Neural progenitor cell (in vitro differentiated cells): ENCODE data around the gene SH3GL3. TPM values are rescaled to one million over a fixed set of nuclear protein-coding genes. Genes with fewer than 3 reads are reported as not detected.

Experiments
- DNase-seq: peaks from one replicate; pipeline ENCODE4 v3.0.0-alpha.2; 2016; ENCODE audit warnings: low spot score
- H2AFZ ChIP-seq: fragments of 200-600 bp; sonication (generic); replicated peaks from 2 replicates; pipeline ENCODE4 v1.6.1; 2016; ENCODE audit warnings: antibody characterized with exemption
- H3F3A ChIP-seq: fragments of 200-600 bp; sonication (generic); 2 replicates; pipeline ENCODE4 v1.6.1; 2016; ENCODE audit warnings: antibody characterized with exemption, low read depth
- H3K27ac ChIP-seq: fragments of 200-600 bp; sonication (generic); 2 replicates; pipeline ENCODE4 v1.5.1; 2016; ENCODE audit warnings: mild to moderate bottlenecking
- H3K27me3 ChIP-seq: fragments of 200-600 bp; sonication (generic); 2 replicates; pipeline ENCODE4 v1.6.1; 2016; ENCODE audit warnings: mild to moderate bottlenecking, moderate library complexity
- H3K36me3 ChIP-seq: fragments of 200-600 bp; sonication (generic); 2 replicates; pipeline ENCODE4 v1.5.1; 2016
- H3K4me1 ChIP-seq: fragments of 200-600 bp; sonication (generic); 2 replicates; pipeline ENCODE4 v1.6.1; 2016; ENCODE audit warnings: mixed run types
- H3K4me2 ChIP-seq: fragments of 200-600 bp; sonication (generic); 2 replicates; pipeline ENCODE4 v1.6.1; 2016
- H3K4me3 ChIP-seq: fragments of 200-600 bp; sonication (generic); 2 replicates; pipeline ENCODE4 v1.5.1; 2016
- H3K79me2 ChIP-seq: fragments of 200-600 bp; sonication (generic); 2 replicates; pipeline ENCODE4 v1.6.1; 2016; ENCODE audit warnings: low read depth
- H3K9ac ChIP-seq: fragments of 200-600 bp; sonication (generic); 2 replicates; pipeline ENCODE4 v1.6.1; 2016
- H3K9me3 ChIP-seq: fragments of 200-600 bp; sonication (generic); 2 replicates; pipeline ENCODE4 v1.5.1; 2016; ENCODE audit warnings: low read depth
- H4K20me1 ChIP-seq: fragments of 200-600 bp; sonication (generic); 2 replicates; pipeline ENCODE4 v1.6.1; 2016; ENCODE audit warnings: low read depth
- H3K27ac Mint-ChIP-seq: 3 replicates; pipeline ENCODE4 v1.8.0; 2021; ENCODE audit warnings: mixed read lengths
- H3K27me3 Mint-ChIP-seq: 2 replicates; pipeline ENCODE4 v1.8.0; 2022; ENCODE audit warnings: low read depth, mild to moderate bottlenecking, inconsistent platforms, moderate library complexity, mixed read lengths; ENCODE audit not compliant: insufficient read depth
- H3K36me3 Mint-ChIP-seq: 3 replicates; pipeline ENCODE4 v1.8.0; 2021; ENCODE audit warnings: mixed read lengths
- H3K4me1 Mint-ChIP-seq: 3 replicates; pipeline ENCODE4 v1.8.0; 2021; ENCODE audit warnings: mixed read lengths
- H3K4me3 Mint-ChIP-seq: 3 replicates; pipeline ENCODE4 v1.8.0; 2021; ENCODE audit warnings: mild to moderate bottlenecking, moderate library complexity, mixed read lengths
- H3K9me3 Mint-ChIP-seq: 3 replicates; pipeline ENCODE4 v1.8.0; 2020; ENCODE audit warnings: mixed read lengths
- EZH2 ChIP-seq: fragments of 200-600 bp; sonication (generic); IDR thresholded peaks from 2 replicates; pipeline ENCODE4 v1.6.1; 2017; ENCODE audit warnings: antibody characterized with exemption, mild to moderate bottlenecking, moderate library complexity
- EZH2phosphoT487 ChIP-seq: fragments of 200-600 bp; sonication (generic); IDR thresholded peaks from 2 replicates; pipeline ENCODE4 v1.6.1; 2017; ENCODE audit warnings: antibody characterized with exemption
- total RNA-seq: library from RNA; depleted of rRNA; stranded (reverse); fragments of >200 nt; gene quantifications from 2 replicates; pipeline ENCODE4 v1.2.3, GENCODE V29; 2015; ENCODE audit warnings: low replicate concordance
- TF ChIP-seq, protein P1 (sequence below): fragments of 200-600 bp; sonication (generic); IDR thresholded peaks from 2 replicates; pipeline ENCODE4 v1.5.1; 2017; ENCODE audit warnings: antibody characterized with exemption, mild to moderate bottlenecking

The SH3GL3 gene
- total RNA-seq, 1 donor from 2014 or later = 8.2 TPM

DNA sequence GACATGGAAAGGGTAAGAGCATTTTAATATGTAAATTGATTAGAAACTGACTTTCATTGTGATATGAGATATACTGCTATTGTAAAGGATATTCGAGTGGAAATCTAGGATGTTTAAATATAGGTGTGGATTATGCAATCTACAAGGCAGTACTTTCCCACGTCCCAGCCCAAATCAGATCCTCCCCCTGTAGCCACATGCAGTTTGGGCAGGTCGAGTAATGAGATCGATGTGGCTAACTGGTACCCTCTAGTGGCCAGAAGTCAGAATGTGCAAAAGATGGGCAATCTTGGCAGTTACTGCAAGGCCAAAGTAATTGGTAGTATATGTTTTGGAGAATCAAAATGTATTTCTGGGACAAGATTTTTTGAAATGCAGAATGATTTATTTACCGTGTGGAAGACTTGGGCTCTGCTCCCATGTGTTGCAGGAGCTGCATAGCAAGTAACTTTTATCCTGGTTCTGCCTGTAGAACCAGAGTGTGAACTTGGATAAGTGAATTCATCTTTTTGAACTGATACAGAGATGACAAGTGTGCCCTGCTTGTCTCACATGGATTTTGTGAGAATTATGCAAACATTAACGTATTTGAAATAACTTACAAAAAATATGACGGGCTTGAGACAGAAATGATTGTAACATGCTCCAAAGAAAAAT lies 112.3 kb downstream of the SH3GL3 start:
- Mint-ChIP-seq H3K4me1 (no peaks in the 10 kb centered on the region), H3K27ac (no peak overlapping the region), H3K27me3 (no peaks in the 10 kb centered on the region), H3K9me3 (no peaks in the 10 kb centered on the region), H3K4me3 (no peak overlapping the region), H3K36me3 (no peaks in the 10 kb centered on the region)
- TF ChIP-seq, protein P1, sequence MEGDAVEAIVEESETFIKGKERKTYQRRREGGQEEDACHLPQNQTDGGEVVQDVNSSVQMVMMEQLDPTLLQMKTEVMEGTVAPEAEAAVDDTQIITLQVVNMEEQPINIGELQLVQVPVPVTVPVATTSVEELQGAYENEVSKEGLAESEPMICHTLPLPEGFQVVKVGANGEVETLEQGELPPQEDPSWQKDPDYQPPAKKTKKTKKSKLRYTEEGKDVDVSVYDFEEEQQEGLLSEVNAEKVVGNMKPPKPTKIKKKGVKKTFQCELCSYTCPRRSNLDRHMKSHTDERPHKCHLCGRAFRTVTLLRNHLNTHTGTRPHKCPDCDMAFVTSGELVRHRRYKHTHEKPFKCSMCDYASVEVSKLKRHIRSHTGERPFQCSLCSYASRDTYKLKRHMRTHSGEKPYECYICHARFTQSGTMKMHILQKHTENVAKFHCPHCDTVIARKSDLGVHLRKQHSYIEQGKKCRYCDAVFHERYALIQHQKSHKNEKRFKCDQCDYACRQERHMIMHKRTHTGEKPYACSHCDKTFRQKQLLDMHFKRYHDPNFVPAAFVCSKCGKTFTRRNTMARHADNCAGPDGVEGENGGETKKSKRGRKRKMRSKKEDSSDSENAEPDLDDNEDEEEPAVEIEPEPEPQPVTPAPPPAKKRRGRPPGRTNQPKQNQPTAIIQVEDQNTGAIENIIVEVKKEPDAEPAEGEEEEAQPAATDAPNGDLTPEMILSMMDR = peak; percentile 87
- TF ChIP-seq EZH2phosphoT487 = no peak
- Histone ChIP-seq H3K36me3 (no peaks in the 10 kb centered on the region), H3K4me1 (no peaks in the 10 kb centered on the region), H2AFZ (no peak overlapping the region), H3K9me3 (no peaks in the 10 kb centered on the region), H4K20me1 (no peaks in the 10 kb centered on the region), H3K79me2 (no peaks in the 10 kb centered on the region), H3K27me3 (no peaks in the 10 kb centered on the region), H3K4me3 (no peak overlapping the region), H3K9ac (no peak overlapping the region), H3F3A (no peaks in the 10 kb centered on the region), H3K4me2 (no peak overlapping the region), H3K27ac (no peak overlapping the region)
- peak; percentile 79 for DNase-seq

DNA sequence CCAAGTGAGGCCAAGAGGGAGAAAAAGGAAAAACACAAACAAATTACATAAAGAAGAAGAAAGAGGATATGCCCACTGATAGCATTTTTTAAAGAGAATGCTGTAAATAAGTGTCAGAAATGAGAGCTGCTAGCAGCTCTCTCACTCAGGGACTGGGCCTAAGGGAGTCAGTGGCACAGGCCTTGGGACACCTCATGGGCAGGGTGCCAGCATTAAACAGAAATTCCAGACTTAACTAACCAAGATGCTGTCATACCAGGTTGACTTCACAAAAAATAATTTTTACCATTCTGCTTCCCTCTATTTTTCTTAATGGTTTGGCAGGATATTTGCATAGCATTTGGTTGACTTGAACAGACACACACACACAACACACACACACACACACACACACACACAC lies 114.5 kb downstream of the SH3GL3 start:
- Histone ChIP-seq H3K4me1 (no peaks in the 10 kb centered on the region), H2AFZ (no peak overlapping the region), H3K4me3 (no peak overlapping the region), H3F3A (no peaks in the 10 kb centered on the region), H3K36me3 (no peaks in the 10 kb centered on the region), H3K9me3 (no peaks in the 10 kb centered on the region), H3K4me2 (no peak overlapping the region), H3K79me2 (no peaks in the 10 kb centered on the region), H4K20me1 (no peaks in the 10 kb centered on the region), H3K27me3 (no peaks in the 10 kb centered on the region), H3K9ac (no peak overlapping the region), H3K27ac (no peak overlapping the region)
- Mint-ChIP-seq H3K27me3 (no peaks in the 10 kb centered on the region), H3K9me3 (no peaks in the 10 kb centered on the region), H3K4me3 (no peak overlapping the region), H3K27ac (no peak overlapping the region), H3K36me3 (no peaks in the 10 kb centered on the region), H3K4me1 (no peaks in the 10 kb centered on the region)
- no peak for DNase-seq
- TF ChIP-seq, protein P1 = no peak

DNA sequence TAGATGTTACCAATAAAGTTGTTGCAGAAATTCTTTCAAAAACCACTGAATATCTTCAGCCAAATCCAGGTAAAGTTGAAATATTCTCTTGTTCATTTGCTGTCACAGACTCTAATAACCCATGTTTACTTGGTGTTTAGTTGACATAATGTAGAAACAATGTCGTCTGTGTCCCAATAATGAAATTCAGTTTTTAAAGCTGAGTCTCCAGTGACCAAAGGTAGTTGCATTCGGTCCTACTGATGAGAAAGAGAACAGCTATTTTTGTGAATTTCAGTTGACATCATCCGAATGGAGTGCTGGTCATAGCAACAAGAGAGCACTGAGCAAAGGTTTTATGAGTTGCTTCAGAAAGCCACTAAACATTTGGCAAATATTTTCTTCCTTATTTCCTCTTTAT lies 118.0 kb downstream of the SH3GL3 start:
- Histone ChIP-seq H3K4me2 (no peak overlapping the region), H3K4me3 (no peak overlapping the region), H2AFZ (no peak overlapping the region), H3K9ac (no peak overlapping the region), H3K27me3 (no peaks in the 10 kb centered on the region), H3K79me2 (no peaks in the 10 kb centered on the region), H3K4me1 (no peaks in the 10 kb centered on the region), H4K20me1 (no peaks in the 10 kb centered on the region), H3K27ac (no peak overlapping the region), H3K36me3 (no peaks in the 10 kb centered on the region), H3F3A (no peaks in the 10 kb centered on the region), H3K9me3 (no peaks in the 10 kb centered on the region)
- TF ChIP-seq, protein P1 = no peak
- TF ChIP-seq EZH2 = no peak
- TF ChIP-seq EZH2phosphoT487 = no peak
- Mint-ChIP-seq H3K9me3 (no peaks in the 10 kb centered on the region), H3K4me1 (no peaks in the 10 kb centered on the region), H3K4me3 (no peak overlapping the region), H3K27me3 (no peaks in the 10 kb centered on the region), H3K36me3 (no peaks in the 10 kb centered on the region), H3K27ac (no peak overlapping the region)
- DNase-seq = no peak
